K562 (cell line): ENCODE data around the gene SLC4A2. TPM values are rescaled to one million over a fixed set of nuclear protein-coding genes. Genes with fewer than 3 reads are reported as not detected.
A peak's percentile ranks its signal among the peaks of the same experiment; 100 is the strongest.

Experiments used
- CBFB ChIP-seq: sonication (generic); formaldehyde crosslinking; IDR thresholded peaks from 2 replicates; pipeline ENCODE4 v1.4.0; 2020; ENCODE audit warnings: mild to moderate bottlenecking, missing genetic modification reagents
- CEBPB ChIP-seq: fragments of 450-650 bp; IDR thresholded peaks from 2 replicates; pipeline ENCODE4 v1.6.1; 2016; ENCODE audit warnings: missing genetic modification characterization, missing compliant biosample characterization
- OTX1 ChIP-seq: fragments of 450-650 bp; formaldehyde crosslinking; IDR thresholded peaks from 2 replicates; pipeline ENCODE4 v1.4.0; 2022; ENCODE audit warnings: mild to moderate bottlenecking
- POLR2B ChIP-seq: fragments of 450-650 bp; IDR thresholded peaks from 2 replicates; pipeline ENCODE4 v1.6.1; 2018; ENCODE audit warnings: low read depth; ENCODE audit not compliant: partially characterized antibody
- POLR3A ChIP-seq: IDR thresholded peaks from 2 replicates; pipeline ENCODE4 v1.6.1; 2011; ENCODE audit warnings: borderline replicate concordance, mild to moderate bottlenecking, moderate library complexity; ENCODE audit not compliant: insufficient read length, insufficient read depth; ENCODE audit errors: extremely low read depth
- RBM25 ChIP-seq: fragments of 200-400 bp; formaldehyde crosslinking; IDR thresholded peaks from 2 replicates; pipeline ENCODE4 v1.6.1; 2018; ENCODE audit warnings: low read length, low read depth, moderate library complexity; ENCODE audit not compliant: severe bottlenecking
- SREBF2 ChIP-seq: sonication (generic); formaldehyde crosslinking; IDR thresholded peaks from 2 replicates; pipeline ENCODE4 v1.4.0; 2020; ENCODE audit warnings: mild to moderate bottlenecking, missing genetic modification reagents
- SRSF3 ChIP-seq: fragments of 200-400 bp; formaldehyde crosslinking; IDR thresholded peaks from 2 replicates; pipeline ENCODE4 v1.6.1; 2016; ENCODE audit warnings: mild to moderate bottlenecking, low read length, moderate library complexity; ENCODE audit not compliant: insufficient read depth
- STAT5B ChIP-seq: fragments of 250-450 bp; sonication (Bioruptor Pico); IDR thresholded peaks from 2 replicates; pipeline ENCODE4 v1.8.0; 2021; ENCODE audit warnings: mild to moderate bottlenecking, inconsistent platforms
- TEAD1 ChIP-seq, 2 experiments: fragments of 450-650 bp in 1 of 2; sonication (generic) in 1 of 2; formaldehyde crosslinking; IDR thresholded peaks; 2 replicates each; pipeline versions ENCODE4 v1.4.0 to v1.8.0; 2020 to 2022; ENCODE audit warnings: mild to moderate bottlenecking in 2 of 2, missing genetic modification reagents in 1 of 2
- ZBTB2 ChIP-seq: fragments of 450-650 bp; IDR thresholded peaks from 2 replicates; pipeline ENCODE4 v1.6.1; 2016; ENCODE audit warnings: antibody characterized with exemption
- ZNF740 ChIP-seq, 3 experiments: fragments of 200-800 bp in 1 of 3; sonication (Bioruptor generic) in 1 of 3; sonication (generic) in 1 of 3; formaldehyde crosslinking in 1 of 3; IDR thresholded peaks; 2 replicates each; pipeline versions ENCODE4 v1.6.1 to v1.8.0; 2016 to 2022; ENCODE audit warnings: mild to moderate bottlenecking in 2 of 3, missing compliant biosample characterization in 2 of 3, missing genetic modification characterization in 2 of 3, missing genetic modification reagents in 1 of 3
- ZNF778 ChIP-seq: fragments of 450-650 bp; formaldehyde crosslinking; IDR thresholded peaks from 2 replicates; pipeline ENCODE4 v1.4.0; 2020; ENCODE audit warnings: mild to moderate bottlenecking, moderate library complexity
- polyA plus RNA-seq, 8 experiments: library from polyadenylated mRNA; depleted of rRNA in 4 of 8; stranded (reverse) in 5 of 8; unstranded in 3 of 8; fragments of >200 nt; fragmentation: Nextera tagmentation in 2 of 8; fragmentation: Illumina TruSeq in 1 of 8; extraction: Ambion mirVana in 2 of 8; extraction: Trizol in 1 of 8; gene quantifications; 2 replicates each; pipeline versions ENCODE4 v1.2.1 to v1.2.3, GENCODE V29; 2011 to 2014; ENCODE audit warnings: inconsistent platforms in 1 of 8, missing spikeins in 1 of 8
- total RNA-seq, 7 experiments: library from RNA; depleted of rRNA in 6 of 7; stranded (reverse); fragments of >200 nt in 6 of 7; fragmentation: Illumina TruSeq in 2 of 7; extraction: Trizol in 2 of 7; gene quantifications; 2 replicates each; pipeline versions ENCODE4 v1.2.1 to v1.2.3, GENCODE V29; 2011 to 2021; ENCODE audit warnings: low replicate concordance in 1 of 7
- TF ChIP-seq, protein P1 (sequence below): sonication (generic); formaldehyde crosslinking; IDR thresholded peaks from 2 replicates; pipeline ENCODE4 v1.8.1; 2022; ENCODE audit warnings: missing genetic modification reagents
- TF ChIP-seq, protein P2 (sequence below), 2 experiments: IDR thresholded peaks; 2 replicates each; pipeline ENCODE4 v1.6.1; 2011; ENCODE audit warnings: borderline replicate concordance in 1 of 2, control low read depth in 1 of 2, low read depth in 1 of 2, low read length in 1 of 2, mild to moderate bottlenecking in 1 of 2, mixed read lengths in 1 of 2, moderate library complexity in 1 of 2; ENCODE audit not compliant: insufficient read depth in 1 of 2, insufficient read length in 1 of 2, poor library complexity in 1 of 2, severe bottlenecking in 1 of 2; ENCODE audit errors: extremely low read depth in 1 of 2
- TF ChIP-seq, protein P3 (sequence below): sonication (generic); formaldehyde crosslinking; IDR thresholded peaks from 2 replicates; pipeline ENCODE4 v1.8.1; 2023; ENCODE audit warnings: mild to moderate bottlenecking, missing genetic modification reagents
- TF ChIP-seq, protein P4 (sequence below): fragments of 450-650 bp; IDR thresholded peaks from one replicate; pipeline ENCODE4 v1.6.1; 2018; ENCODE audit warnings: mild to moderate bottlenecking, moderate library complexity; ENCODE audit not compliant: partially characterized antibody

Gene SLC4A2
- total and polyA plus RNA-seq, 9 of the 15 experiments (the other 6 are each of a cell fraction or from before 2014, with no cell fraction given), result 11.4 to 375 (median 130) TPM

GRCh38 chr7:151038951-151039849 lies 20.2 kb upstream of the SLC4A2 start (continued):
- TF ChIP-seq SREBF2 (no peak), OTX1 (CRISPR knock-in tag) (no peak), CEBPB (tag) (no peak), ZNF740 (CRISPR knock-in tag; IDR thresholded peaks at IDR 0.05) (no peak), ZNF740 (tag; IDR thresholded peaks at IDR 0.05) (no peak), SRSF3 (no peak), STAT5B (CRISPR knock-in tag) (no peak), POLR2B (peak; percentile 45), RBM25 (no peak), ZNF778 (CRISPR knock-in tag) (no peak), POLR3A (no peak), TEAD1 (CRISPR knock-in tag; IDR thresholded peaks at IDR 0.05) (peak in 1 of 2 experiments; percentile 67; a peak in 2 of 4 replicates), CBFB (CRISPR knock-in tag) (no peak), ZBTB2 (peak; percentile 81)
- TF ChIP-seq, protein P1, sequence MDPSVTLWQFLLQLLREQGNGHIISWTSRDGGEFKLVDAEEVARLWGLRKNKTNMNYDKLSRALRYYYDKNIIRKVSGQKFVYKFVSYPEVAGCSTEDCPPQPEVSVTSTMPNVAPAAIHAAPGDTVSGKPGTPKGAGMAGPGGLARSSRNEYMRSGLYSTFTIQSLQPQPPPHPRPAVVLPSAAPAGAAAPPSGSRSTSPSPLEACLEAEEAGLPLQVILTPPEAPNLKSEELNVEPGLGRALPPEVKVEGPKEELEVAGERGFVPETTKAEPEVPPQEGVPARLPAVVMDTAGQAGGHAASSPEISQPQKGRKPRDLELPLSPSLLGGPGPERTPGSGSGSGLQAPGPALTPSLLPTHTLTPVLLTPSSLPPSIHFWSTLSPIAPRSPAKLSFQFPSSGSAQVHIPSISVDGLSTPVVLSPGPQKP (CRISPR knock-in tag), result no peak
- TF ChIP-seq, protein P2, sequence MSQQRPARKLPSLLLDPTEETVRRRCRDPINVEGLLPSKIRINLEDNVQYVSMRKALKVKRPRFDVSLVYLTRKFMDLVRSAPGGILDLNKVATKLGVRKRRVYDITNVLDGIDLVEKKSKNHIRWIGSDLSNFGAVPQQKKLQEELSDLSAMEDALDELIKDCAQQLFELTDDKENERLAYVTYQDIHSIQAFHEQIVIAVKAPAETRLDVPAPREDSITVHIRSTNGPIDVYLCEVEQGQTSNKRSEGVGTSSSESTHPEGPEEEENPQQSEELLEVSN (IDR thresholded peaks at IDR 0.05; ENCODE audit: borderline replicate concordance in 1 of 2, extremely low read depth in 1 of 2, insufficient read depth in 1 of 2, insufficient read length in 1 of 2, low read depth in 1 of 2, low read length in 1 of 2, poor library complexity in 1 of 2, severe bottlenecking in 1 of 2), result peak in 1 of 2 experiments; percentile 6
- TF ChIP-seq, protein P3, sequence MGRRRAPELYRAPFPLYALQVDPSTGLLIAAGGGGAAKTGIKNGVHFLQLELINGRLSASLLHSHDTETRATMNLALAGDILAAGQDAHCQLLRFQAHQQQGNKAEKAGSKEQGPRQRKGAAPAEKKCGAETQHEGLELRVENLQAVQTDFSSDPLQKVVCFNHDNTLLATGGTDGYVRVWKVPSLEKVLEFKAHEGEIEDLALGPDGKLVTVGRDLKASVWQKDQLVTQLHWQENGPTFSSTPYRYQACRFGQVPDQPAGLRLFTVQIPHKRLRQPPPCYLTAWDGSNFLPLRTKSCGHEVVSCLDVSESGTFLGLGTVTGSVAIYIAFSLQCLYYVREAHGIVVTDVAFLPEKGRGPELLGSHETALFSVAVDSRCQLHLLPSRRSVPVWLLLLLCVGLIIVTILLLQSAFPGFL (CRISPR knock-in tag), result peak; percentile 88; the same call in 1 of the 2 replicates
- TF ChIP-seq, protein P4, sequence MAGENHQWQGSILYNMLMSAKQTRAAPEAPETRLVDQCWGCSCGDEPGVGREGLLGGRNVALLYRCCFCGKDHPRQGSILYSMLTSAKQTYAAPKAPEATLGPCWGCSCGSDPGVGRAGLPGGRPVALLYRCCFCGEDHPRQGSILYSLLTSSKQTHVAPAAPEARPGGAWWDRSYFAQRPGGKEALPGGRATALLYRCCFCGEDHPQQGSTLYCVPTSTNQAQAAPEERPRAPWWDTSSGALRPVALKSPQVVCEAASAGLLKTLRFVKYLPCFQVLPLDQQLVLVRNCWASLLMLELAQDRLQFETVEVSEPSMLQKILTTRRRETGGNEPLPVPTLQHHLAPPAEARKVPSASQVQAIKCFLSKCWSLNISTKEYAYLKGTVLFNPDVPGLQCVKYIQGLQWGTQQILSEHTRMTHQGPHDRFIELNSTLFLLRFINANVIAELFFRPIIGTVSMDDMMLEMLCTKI, result no peak
